Hepatocyte (in vitro differentiated cells): ENCODE measurements around the gene SLF2.

ENCODE experiments used
- EZH2 ChIP-seq: fragments of 200-600 bp; sonication (generic); IDR thresholded peaks from 2 replicates; pipeline ENCODE4 v1.6.1; 2016; ENCODE audit warnings: antibody characterized with exemption, mild to moderate bottlenecking, borderline replicate concordance
- TF ChIP-seq, protein P1 (sequence below): fragments of 200-600 bp; sonication (generic); IDR thresholded peaks from 2 replicates; pipeline ENCODE4 v1.5.1; 2016; ENCODE audit warnings: antibody characterized with exemption, mild to moderate bottlenecking; ENCODE audit not compliant: poor library complexity

DNA sequence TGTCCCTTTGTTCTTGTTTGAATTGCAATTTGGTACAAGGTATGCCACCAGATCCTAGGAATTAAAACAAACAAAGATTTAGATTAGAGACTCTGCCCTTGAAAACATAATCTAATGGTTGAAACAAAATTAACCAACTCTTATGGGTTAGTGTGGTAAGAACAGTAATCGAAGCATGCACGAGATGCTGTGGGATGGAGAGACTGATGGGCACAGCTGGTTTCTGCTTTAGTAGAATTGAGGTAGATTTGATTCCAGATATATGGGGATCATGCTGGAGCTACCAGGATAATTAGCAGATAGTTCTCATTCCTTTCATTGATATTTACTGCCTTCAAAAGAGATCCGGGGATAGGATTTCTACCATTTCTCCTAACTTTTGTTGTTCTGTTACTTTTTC is 36.2 kb downstream of the SLF2 start:
- TF ChIP-seq EZH2: no peak
- TF ChIP-seq, protein P1, sequence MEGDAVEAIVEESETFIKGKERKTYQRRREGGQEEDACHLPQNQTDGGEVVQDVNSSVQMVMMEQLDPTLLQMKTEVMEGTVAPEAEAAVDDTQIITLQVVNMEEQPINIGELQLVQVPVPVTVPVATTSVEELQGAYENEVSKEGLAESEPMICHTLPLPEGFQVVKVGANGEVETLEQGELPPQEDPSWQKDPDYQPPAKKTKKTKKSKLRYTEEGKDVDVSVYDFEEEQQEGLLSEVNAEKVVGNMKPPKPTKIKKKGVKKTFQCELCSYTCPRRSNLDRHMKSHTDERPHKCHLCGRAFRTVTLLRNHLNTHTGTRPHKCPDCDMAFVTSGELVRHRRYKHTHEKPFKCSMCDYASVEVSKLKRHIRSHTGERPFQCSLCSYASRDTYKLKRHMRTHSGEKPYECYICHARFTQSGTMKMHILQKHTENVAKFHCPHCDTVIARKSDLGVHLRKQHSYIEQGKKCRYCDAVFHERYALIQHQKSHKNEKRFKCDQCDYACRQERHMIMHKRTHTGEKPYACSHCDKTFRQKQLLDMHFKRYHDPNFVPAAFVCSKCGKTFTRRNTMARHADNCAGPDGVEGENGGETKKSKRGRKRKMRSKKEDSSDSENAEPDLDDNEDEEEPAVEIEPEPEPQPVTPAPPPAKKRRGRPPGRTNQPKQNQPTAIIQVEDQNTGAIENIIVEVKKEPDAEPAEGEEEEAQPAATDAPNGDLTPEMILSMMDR: no peak
